Ovary (tissue), 9 donors: Measurements from ENCODE around the gene ASXL2. TPM values are rescaled to one million over a fixed set of nuclear protein-coding genes. Genes with fewer than 3 reads are reported as not detected.

Experiments used
- DNase-seq, 5 donors: peaks; one replicate each; pipeline ENCODE4 v3.0.0-alpha.2; 2019 to 2020
- H3K27ac ChIP-seq, 2 donors: fragments of 200-600 bp; one replicate each; pipeline versions ENCODE4 v1.5.1 to v1.8.0; 2019 to 2022
- H3K27me3 ChIP-seq: fragments of 200-600 bp; one replicate; pipeline ENCODE4 v1.8.0; 2022
- H3K36me3 ChIP-seq: fragments of 200-600 bp; sonication (generic); one replicate; pipeline ENCODE4 v1.5.1; 2019
- H3K4me1 ChIP-seq: one replicate; pipeline ENCODE4 v1.8.1; 2013; ENCODE audit warnings: mild to moderate bottlenecking, moderate library complexity; ENCODE audit not compliant: insufficient read depth
- H3K4me3 ChIP-seq: fragments of 200-600 bp; sonication (generic); one replicate; pipeline ENCODE4 v1.5.1; 2017
- H3K9me3 ChIP-seq, 2 donors: fragments of 200-600 bp in 1 of 2; sonication (generic) in 1 of 2; one replicate each; pipeline versions ENCODE4 v1.5.1 to v1.8.1; 2013 to 2019; ENCODE audit warnings: mild to moderate bottlenecking in 1 of 2, moderate library complexity in 1 of 2
- CTCF ChIP-seq, 3 donors: fragments of 450-650 bp in 2 of 3; fragments of 200-600 bp in 1 of 3; IDR thresholded peaks; one replicate each; pipeline versions ENCODE4 v1.5.1 to v1.8.0; 2016 to 2022; ENCODE audit warnings: antibody characterized with exemption in 3 of 3, mild to moderate bottlenecking in 1 of 3
- EP300 ChIP-seq: sonication (generic); formaldehyde crosslinking; IDR thresholded peaks from one replicate; pipeline ENCODE4 v1.6.1; 2017; ENCODE audit warnings: antibody characterized with exemption
- POLR2A ChIP-seq: fragments of 450-650 bp; IDR thresholded peaks from one replicate; pipeline ENCODE4 v1.6.1; 2017; ENCODE audit warnings: antibody characterized with exemption, mild to moderate bottlenecking, moderate library complexity
- WGBS, 3 donors: extraction: QIAGEN DNeasy Blood & Tissue Kit in 1 of 3; methylation state at CpG; one replicate each; pipeline versions ENCODE4 v1.1.5 to v1.1.7; 2013 to 2017; 5-methylcytosine and 5-hydroxymethylcytosine counted together
- intact Hi-C, 4 donors: fragments of 100-400 bp; cut with DNase I; formaldehyde crosslinking; loops; one replicate each; pipeline versions ENCODE4 v1.11.0 to v1.15.1; 2022 to 2023
- polyA plus RNA-seq, 2 donors: library from polyadenylated mRNA; stranded (reverse); fragments of 200-250 nt in 1 of 2; fragments of 350-450 nt in 1 of 2; fragmentation: Illumina TruSeq in 1 of 2; extraction: RNeasy Lipid Tissue Mini Kit (QIAGEN cat#74804) in 1 of 2; gene quantifications; one replicate each; pipeline ENCODE4 v1.2.3, GENCODE V29; 2013 to 2014
- total RNA-seq, 7 donors: library from RNA; depleted of rRNA in 2 of 7; stranded (reverse); fragments of >200 nt in 2 of 7; fragmentation: NEBNext Ultra II Directional in 3 of 7; extraction: Animal tissue kit (Norgen Biotek cat#: 25700) in 3 of 7; gene quantifications; one replicate each; pipeline versions ENCODE4 v1.1.0 to v1.2.4, GENCODE V29; 2016 to 2023
- donor health status: DM: no; HTN: no; CAD: no; lungs with moderate emphysema.
- donor health status: DM: no; HTN: no; CAD: no.
- donor health status: Bipolar disorder and iron deficiency.
- donor health status: DM: yes; HTN: yes; CAD: no.
- donor health status: DM: no; HTN: no; CAD: no.
- donor health status: DM: yes; HTN: yes; CAD: no.

ASXL2 gene
- total and polyA plus RNA-seq, 9 donors = 3.0 to 25.0 (median 16.4) TPM

DNA sequence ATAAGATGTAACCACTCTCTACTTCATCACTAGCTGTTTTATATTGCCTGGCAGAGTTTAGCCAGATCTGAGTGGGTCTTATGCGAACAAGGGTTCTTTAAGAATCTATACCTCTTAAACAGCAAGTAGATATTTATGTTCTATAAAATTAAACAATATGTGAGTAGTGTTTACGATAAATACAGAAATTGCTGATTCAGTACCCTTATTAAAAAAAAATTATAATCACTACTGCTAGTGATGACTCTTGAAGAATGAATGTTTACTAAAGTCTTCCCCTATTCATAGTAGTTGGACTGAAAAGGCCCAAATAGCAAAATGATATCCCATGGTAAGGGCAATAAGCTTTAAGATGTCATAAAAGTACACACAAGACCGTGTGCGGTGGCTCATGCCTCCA, 106.2 kb downstream of the ASXL2 start:
- Histone ChIP-seq H3K4me1 (no peaks in the 10 kb centered on the region), H3K4me3 (no peak overlapping the region), H3K9me3 (no peaks in the 10 kb centered on the region), H3K27me3 (no peaks in the 10 kb centered on the region), H3K27ac (no peak overlapping the region), H3K36me3 (no peaks in the 10 kb centered on the region)
- intact Hi-C loops = no loop called here
- WGBS, 3 donors = 97% methylated on average over 4 of the region's 4 CpGs
- TF ChIP-seq CTCF (IDR thresholded peaks at IDR 0.05) (no peak), POLR2A (no peak), EP300 (no peak)
- DNase-seq = no peak

GRCh38 chr2:25763575-25763974, 114.7 kb downstream of the ASXL2 start:
- intact Hi-C loops = no loop called here
- WGBS, 3 donors = 91 to 98% (median 93%) methylated on average over 1 of the region's 1 CpG
- no peaks in the 10 kb centered on the region for H3K36me3 ChIP-seq
- no peak overlapping the region for H3K27ac ChIP-seq
- no peaks in the 10 kb centered on the region for H3K27me3 ChIP-seq
- no peak overlapping the region for H3K4me3 ChIP-seq
- H3K9me3 ChIP-seq = no peaks in the 10 kb centered on the region
- H3K4me1 ChIP-seq = no peaks in the 10 kb centered on the region
- no peak for DNase-seq
- TF ChIP-seq EP300 (no peak), POLR2A (no peak), CTCF (IDR thresholded peaks at IDR 0.05) (no peak)

- Histone ChIP-seq H3K27ac (no peak overlapping the region), H3K4me1 (no peaks in the 10 kb centered on the region), H3K36me3 (no peaks in the 10 kb centered on the region), H3K4me3 (no peak overlapping the region), H3K27me3 (no peaks in the 10 kb centered on the region), H3K9me3 (no peaks in the 10 kb centered on the region)
- intact Hi-C loops = no loop called here
- WGBS, 3 donors = 98 to 99% (median 98%) methylated on average over 1 of the region's 1 CpG
- TF ChIP-seq EP300 = no peak
- TF ChIP-seq POLR2A = no peak
- no peak for TF ChIP-seq CTCF (IDR thresholded peaks at IDR 0.05)
- DNase-seq = no peak
Measured at GRCh38 chr2:25760297-25760696, 118.0 kb downstream of the ASXL2 start.

- no peak for TF ChIP-seq POLR2A
- TF ChIP-seq CTCF (IDR thresholded peaks at IDR 0.05) = no peak
- no peak for TF ChIP-seq EP300
- H3K36me3 ChIP-seq = no peaks in the 10 kb centered on the region
- no peak overlapping the region for H3K4me3 ChIP-seq
- no peaks in the 10 kb centered on the region for H3K27me3 ChIP-seq
- H3K9me3 ChIP-seq = no peaks in the 10 kb centered on the region
- DNase-seq = no peak
- intact Hi-C loops = no loop called here
- no peaks in the 10 kb centered on the region for H3K4me1 ChIP-seq
- WGBS, 3 donors = 24 to 48% (median 28%) methylated on average over 1 of the region's 1 CpG
- H3K27ac ChIP-seq = no peak overlapping the region
Measured at GRCh38 chr2:25758348-25758747, 119.9 kb downstream of the ASXL2 start.

- WGBS, 3 donors = 68 to 84% (median 78%) methylated on average over 1 of the region's 1 CpG
- intact Hi-C loops = no loop called here
Measured at GRCh38 chr2:25757906-25758305, 120.4 kb downstream of the ASXL2 start.

More at GRCh38 chr2:25757906-25758305, 120.4 kb downstream of the ASXL2 start:
- Histone ChIP-seq H3K27ac (no peak overlapping the region), H3K27me3 (no peaks in the 10 kb centered on the region), H3K4me1 (no peaks in the 10 kb centered on the region), H3K9me3 (no peaks in the 10 kb centered on the region), H3K4me3 (no peak overlapping the region), H3K36me3 (no peaks in the 10 kb centered on the region)
- TF ChIP-seq POLR2A (no peak), EP300 (no peak)
- DNase-seq = no peak
